K562 (cell line): ENCODE measurements around the gene ASPDH. TPM values are rescaled to one million over a fixed set of nuclear protein-coding genes. Genes with fewer than 3 reads are reported as not detected.

Experiments used
- BCLAF1 ChIP-seq, 2 experiments: fragments of 450-650 bp in 1 of 2; IDR thresholded peaks; 2 replicates each; pipeline ENCODE4 v1.6.1; 2011 to 2017; ENCODE audit warnings: low read depth in 2 of 2, antibody characterized with exemption in 1 of 2, borderline replicate concordance in 1 of 2, low read length in 1 of 2, mild to moderate bottlenecking in 1 of 2, mixed read lengths in 1 of 2; ENCODE audit not compliant: control insufficient read depth in 1 of 2
- C11orf30 ChIP-seq: fragments of 450-650 bp; IDR thresholded peaks from 2 replicates; pipeline ENCODE4 v1.6.1; 2016; ENCODE audit warnings: low read depth, mild to moderate bottlenecking
- CEBPB ChIP-seq: fragments of 450-650 bp; IDR thresholded peaks from 2 replicates; pipeline ENCODE4 v1.6.1; 2016; ENCODE audit warnings: missing genetic modification characterization, missing compliant biosample characterization
- ESRRA ChIP-seq: fragments of 450-650 bp; IDR thresholded peaks from 2 replicates; pipeline ENCODE4 v1.6.1; 2014; ENCODE audit warnings: low read depth, mild to moderate bottlenecking, moderate library complexity, borderline replicate concordance
- POLR2H ChIP-seq: IDR thresholded peaks from 2 replicates; pipeline ENCODE4 v1.6.1; 2016; ENCODE audit warnings: missing genetic modification characterization, low read depth, mild to moderate bottlenecking, control low read depth, missing compliant biosample characterization, moderate library complexity
- THRB ChIP-seq: fragments of 450-650 bp; formaldehyde crosslinking; conservative IDR thresholded peaks from 2 replicates; pipeline ENCODE4 v1.4.0; 2022; ENCODE audit warnings: mild to moderate bottlenecking, missing genetic modification characterization
- XRCC5 ChIP-seq: fragments of 200-400 bp; formaldehyde crosslinking; IDR thresholded peaks from 2 replicates; pipeline ENCODE4 v1.6.1; 2017; ENCODE audit warnings: low read depth, mild to moderate bottlenecking, low read length
- ZNF639 ChIP-seq, 2 experiments: fragments of 200-800 bp in 1 of 2; sonication (Bioruptor generic) in 1 of 2; sonication (generic) in 1 of 2; formaldehyde crosslinking in 1 of 2; IDR thresholded peaks in 1 of 2; conservative IDR thresholded peaks in 1 of 2; 2 replicates each; pipeline versions ENCODE4 v1.5.0 to v1.6.1; 2016 to 2020; ENCODE audit warnings: missing compliant biosample characterization in 1 of 2, missing genetic modification characterization in 1 of 2, missing genetic modification reagents in 1 of 2
- polyA plus RNA-seq, 8 experiments: library from polyadenylated mRNA; depleted of rRNA in 4 of 8; stranded (reverse) in 5 of 8; unstranded in 3 of 8; fragments of >200 nt; fragmentation: Nextera tagmentation in 2 of 8; fragmentation: Illumina TruSeq in 1 of 8; extraction: Ambion mirVana in 2 of 8; extraction: Trizol in 1 of 8; gene quantifications; 2 replicates each; pipeline versions ENCODE4 v1.2.1 to v1.2.3, GENCODE V29; 2011 to 2014; ENCODE audit warnings: inconsistent platforms in 1 of 8, missing spikeins in 1 of 8
- total RNA-seq, 7 experiments: library from RNA; depleted of rRNA in 6 of 7; stranded (reverse); fragments of >200 nt in 6 of 7; fragmentation: Illumina TruSeq in 2 of 7; extraction: Trizol in 2 of 7; gene quantifications; 2 replicates each; pipeline versions ENCODE4 v1.2.1 to v1.2.3, GENCODE V29; 2011 to 2021; ENCODE audit warnings: low replicate concordance in 1 of 7

The ASPDH gene
- total and polyA plus RNA-seq, 9 of the 15 experiments (the other 6 are each of a cell fraction or from before 2014, with no cell fraction given), result not detected

- TF ChIP-seq THRB (CRISPR knock-in tag), result peak; percentile 95
- peak; percentile 88 for TF ChIP-seq ESRRA
- peak; percentile 66; the same call in 1 of the 2 replicates for TF ChIP-seq POLR2H (tag)
- TF ChIP-seq ZNF639 (CRISPR knock-in tag; conservative IDR thresholded peaks at IDR 0.05 in 1 of 2, IDR thresholded peaks at IDR 0.05 in 1 of 2), result peak in 1 of 2 experiments; percentile 86; a peak in 2 of 4 replicates
- TF ChIP-seq CEBPB, result 0 out of 2 replicates have a peak, but pooled peaks have one; percentile 30
- peak; percentile 28; the same call in 1 of the 2 replicates for TF ChIP-seq XRCC5
- TF ChIP-seq C11orf30, result peak; percentile 53
- 0 out of 4 replicates have a peak, but pooled peaks of 1 of the 2 experiments have one; percentile 59 for TF ChIP-seq BCLAF1 (IDR thresholded peaks at IDR 0.05; ENCODE audit: borderline replicate concordance in 1 of 2, control insufficient read depth in 1 of 2, low read depth in 2 of 2, low read length in 1 of 2)
Observed at GRCh38 chr19:50511069-50511822, 2.5 kb downstream of the ASPDH start, which contains the start of gene JOSD2 (continued).
